GM12873 (cell line): Measurements from ENCODE around the gene TIMP2.

Source experiments
- CTCF ChIP-seq: IDR thresholded peaks from 2 replicates; pipeline ENCODE4 v1.5.1; 2012; ENCODE audit warnings: low read depth, mild to moderate bottlenecking, moderate library complexity, low read length, control low read depth; ENCODE audit not compliant: insufficient read depth; ENCODE audit errors: missing control alignments

The TIMP2 gene

GRCh38 chr17:78862073-78863023 is 62.8 kb downstream of the TIMP2 start:
- no peak for TF ChIP-seq CTCF

- no peak for TF ChIP-seq CTCF
Observed at GRCh38 chr17:78861229-78861628, 64.0 kb downstream of the TIMP2 start.

GRCh38 chr17:78859051-78859450 is 66.1 kb downstream of the TIMP2 start:
- TF ChIP-seq CTCF, result no peak

GRCh38 chr17:78857266-78857665 is 67.9 kb downstream of the TIMP2 start:
- no peak for TF ChIP-seq CTCF

- no peak for TF ChIP-seq CTCF
Observed at GRCh38 chr17:78855561-78856165, 69.5 kb downstream of the TIMP2 start.

GRCh38 chr17:78854508-78854907 is 70.7 kb downstream of the TIMP2 start:
- no peak for TF ChIP-seq CTCF

- TF ChIP-seq CTCF, result no peak
Observed at GRCh38 chr17:78853926-78854394, 71.2 kb downstream of the TIMP2 start.
